ENCODE data around the gene CARNS1.

Gene CARNS1

GRCh38 chr11:67405688-67406339 lies 9.7 kb upstream of the CARNS1 start:
- no peaks in the 10 kb centered on the region for H3K27me3 ChIP-seq (ENCODE audit: insufficient read depth, poor library complexity, severe bottlenecking)
- no peak for ATAC-seq (ENCODE audit: low read depth)

GRCh38 chr11:67406420-67406968 lies 9.0 kb upstream of the CARNS1 start:
- DNase-seq (ENCODE audit: low spot score) (no peak), ATAC-seq (ENCODE audit: low read depth) (no peak)
- Histone ChIP-seq H3K4me1 (ENCODE audit: insufficient read depth, poor library complexity, severe bottlenecking) (no peaks in the 10 kb centered on the region), H3K27ac (ENCODE audit: poor library complexity, severe bottlenecking) (no peak overlapping the region), H3K4me3 (ENCODE audit: severe bottlenecking) (no peak overlapping the region), H3K27me3 (ENCODE audit: insufficient read depth, poor library complexity, severe bottlenecking) (no peaks in the 10 kb centered on the region), H3K9me3 (ENCODE audit: severe bottlenecking) (no peaks in the 10 kb centered on the region), H3K36me3 (ENCODE audit: low read depth) (no peaks in the 10 kb centered on the region)
- no peak for TF ChIP-seq CTCF (IDR thresholded peaks at IDR 0.05; ENCODE audit: poor library complexity, severe bottlenecking)

More at GRCh38 chr11:67405688-67406339, 9.7 kb upstream of the CARNS1 start:
- no peak for DNase-seq (ENCODE audit: low spot score)
- Histone ChIP-seq H3K36me3 (ENCODE audit: low read depth) (no peaks in the 10 kb centered on the region), H3K4me1 (ENCODE audit: insufficient read depth, poor library complexity, severe bottlenecking) (no peaks in the 10 kb centered on the region), H3K27ac (ENCODE audit: poor library complexity, severe bottlenecking) (no peak overlapping the region), H3K9me3 (ENCODE audit: severe bottlenecking) (no peaks in the 10 kb centered on the region), H3K4me3 (ENCODE audit: severe bottlenecking) (no peak overlapping the region)
- no peak for TF ChIP-seq CTCF (IDR thresholded peaks at IDR 0.05; ENCODE audit: poor library complexity, severe bottlenecking)

DNA sequence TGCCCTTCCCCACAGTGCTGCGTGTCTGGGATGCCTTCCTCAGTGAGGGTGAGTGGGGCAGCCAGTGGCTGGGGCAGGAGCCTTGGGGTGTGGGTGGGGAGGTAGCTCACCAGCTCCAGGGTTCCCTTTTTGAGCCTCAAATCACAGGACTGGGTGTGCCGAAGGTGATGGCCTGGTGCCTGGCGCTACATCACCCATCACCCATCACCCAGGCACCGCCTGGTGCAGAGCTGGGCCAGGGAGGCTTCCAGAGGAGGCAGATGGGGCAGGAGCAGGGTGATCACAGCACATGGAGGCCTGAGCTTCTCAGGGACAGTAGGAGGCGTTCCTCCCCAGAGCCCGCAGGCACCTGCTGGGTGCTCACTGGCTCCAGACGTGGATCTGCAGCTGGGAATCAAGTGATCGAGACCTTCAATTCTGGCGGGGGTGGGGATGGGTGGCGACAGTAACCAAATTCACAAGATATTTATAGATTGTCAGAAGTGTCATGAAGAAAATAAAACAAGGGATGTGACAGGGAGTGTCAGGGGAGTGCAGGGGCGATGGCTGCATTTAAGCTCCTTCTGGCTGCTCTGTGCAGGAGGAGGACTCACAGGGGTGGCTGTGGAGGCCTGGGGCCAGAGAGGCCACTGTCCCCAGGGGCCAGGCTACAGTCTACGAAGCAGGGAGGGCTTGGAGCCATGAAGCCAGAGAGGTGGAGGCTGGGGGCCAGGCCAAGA lies 8.3 kb upstream of the CARNS1 start:
- H3K27me3 ChIP-seq (ENCODE audit: insufficient read depth, poor library complexity, severe bottlenecking) = no peaks in the 10 kb centered on the region
- H3K36me3 ChIP-seq (ENCODE audit: low read depth) = no peaks in the 10 kb centered on the region
- H3K4me1 ChIP-seq (ENCODE audit: insufficient read depth, poor library complexity, severe bottlenecking) = no peaks in the 10 kb centered on the region
- H3K4me3 ChIP-seq (ENCODE audit: severe bottlenecking) = no peak overlapping the region
- no peak overlapping the region for H3K27ac ChIP-seq (ENCODE audit: poor library complexity, severe bottlenecking)
- ATAC-seq (ENCODE audit: low read depth) = 0 out of 3 replicates have a peak, but pooled peaks have one; percentile 20
- no peaks in the 10 kb centered on the region for H3K9me3 ChIP-seq (ENCODE audit: severe bottlenecking)
- no peak for DNase-seq (ENCODE audit: low spot score)
- no peak for TF ChIP-seq CTCF (IDR thresholded peaks at IDR 0.05; ENCODE audit: poor library complexity, severe bottlenecking)

- no peak for TF ChIP-seq CTCF (IDR thresholded peaks at IDR 0.05; ENCODE audit: poor library complexity, severe bottlenecking)
- ATAC-seq (ENCODE audit: low read depth) (no peak), DNase-seq (ENCODE audit: low spot score) (no peak)
- Histone ChIP-seq H3K27me3 (ENCODE audit: insufficient read depth, poor library complexity, severe bottlenecking) (no peaks in the 10 kb centered on the region), H3K4me1 (ENCODE audit: insufficient read depth, poor library complexity, severe bottlenecking) (no peaks in the 10 kb centered on the region), H3K9me3 (ENCODE audit: severe bottlenecking) (no peaks in the 10 kb centered on the region), H3K4me3 (ENCODE audit: severe bottlenecking) (no peak overlapping the region), H3K36me3 (ENCODE audit: low read depth) (no peaks in the 10 kb centered on the region), H3K27ac (ENCODE audit: poor library complexity, severe bottlenecking) (no peak overlapping the region)
Observed at GRCh38 chr11:67407688-67408163, 7.8 kb upstream of the CARNS1 start.

All from RWPE2 (cell line).